ENCODE data around the gene SLC17A5. TPM values are rescaled to one million over a fixed set of nuclear protein-coding genes. Genes with fewer than 3 reads are reported as not detected.

Gene SLC17A5
- total and polyA plus RNA-seq, 10 of the 15 experiments (the other 5 are each of a cell fraction or from before 2014, with no cell fraction given): 2.3 to 7.2 (median 5.0) TPM

GRCh38 chr6:73691512-73691911 lies 37.7 kb upstream of the SLC17A5 start (continued):
- TF ChIP-seq POLR2AphosphoS2 (IDR thresholded peaks at IDR 0.05; ENCODE audit: low read depth, low read length): no peak
- no peak for TF ChIP-seq PML (IDR thresholded peaks at IDR 0.05; ENCODE audit: low read length)
- TF ChIP-seq E2F4 (IDR thresholded peaks at IDR 0.05; ENCODE audit: low read depth, low read length): no peak
- TF ChIP-seq ZNF24 (IDR thresholded peaks at IDR 0.05): no peak

GRCh38 chr6:73690056-73690455 lies 36.3 kb upstream of the SLC17A5 start:
- in situ Hi-C loops (cut with MboI) (no loop called here), intact Hi-C loops (cut with micrococcal nuclease; ENCODE audit: unreplicated experiment) (no loop called here)
- Histone ChIP-seq H3K79me2 (ENCODE audit: control insufficient read depth, insufficient read depth, low read length) (no peaks in the 10 kb centered on the region), H3K9me3 (replicated peaks; ENCODE audit: control insufficient read depth, insufficient read depth, low read length) (no peaks in the 10 kb centered on the region), H2AFZ (ENCODE audit: control insufficient read depth, low read depth, low read length) (no peak overlapping the region), H4K20me1 (ENCODE audit: control insufficient read depth, insufficient read depth) (no peaks in the 10 kb centered on the region), H3K4me2 (ENCODE audit: control insufficient read depth, insufficient read depth) (no peak overlapping the region), H3K27ac (ENCODE audit: control insufficient read depth, insufficient read depth) (no peak overlapping the region), H3K27me3 (replicated peaks in 1 of 2; ENCODE audit: control insufficient read depth in 2 of 2, insufficient read depth in 2 of 2, low read length in 1 of 2) (peaks cover 0 to 2% of the 10 kb centered on the region in 2 experiments; a peak in 2 of 4 replicates), H3K4me1 (ENCODE audit: control insufficient read depth, insufficient read depth, low read length) (no peaks in the 10 kb centered on the region), H3K9ac (ENCODE audit: control insufficient read depth, insufficient read depth, low read length) (no peak overlapping the region), H3K4me3 (no peak overlapping the region), H3K36me3 (ENCODE audit: control insufficient read depth in 2 of 2, insufficient read depth in 2 of 2, low read length in 1 of 2) (no peaks in the 10 kb centered on the region)
- WGBS (ENCODE audit: insufficient coverage, insufficient replicate concordance, low lambda C conversion rate, missing lambda C conversion rate): 31% methylated on average over 5 of the region's 5 CpGs
- ATAC-seq (no peak), FAIRE-seq (no peak), DNase-seq (ENCODE audit: low read depth, low spot score) (no peak)
- CTCF ChIA-PET: no interaction called here
- SMC1A ChIA-PET (ENCODE audit: uncharacterized antibody, unreplicated experiment): no interaction called here
- no TSS peak for BruUV-seq (replicated peaks)
- RAD21 ChIA-PET (ENCODE audit: unreplicated experiment): no interaction called here
- POLR2A ChIA-PET: no interaction called here
- TF ChIP-seq TBL1XR1 (IDR thresholded peaks at IDR 0.05; ENCODE audit: low read depth, low read length): no peak
- no peak for TF ChIP-seq BCL11A (IDR thresholded peaks at IDR 0.05; ENCODE audit: low read depth, low read length)
- TF ChIP-seq CEBPZ (IDR thresholded peaks at IDR 0.05; ENCODE audit: low read depth, low read length): no peak
- no peak for TF ChIP-seq RFX5 (IDR thresholded peaks at IDR 0.05; ENCODE audit: low read depth, low read length)
- no peak for TF ChIP-seq CUX1 (IDR thresholded peaks at IDR 0.05; ENCODE audit: insufficient replicate concordance, low read depth, low read length)
- TF ChIP-seq HDAC6 (IDR thresholded peaks at IDR 0.05; ENCODE audit: unreplicated experiment): no peak
- TF ChIP-seq PAX5 (IDR thresholded peaks at IDR 0.05; ENCODE audit: borderline replicate concordance, low read depth, low read length): no peak
- no peak for TF ChIP-seq GABPA (IDR thresholded peaks at IDR 0.05; ENCODE audit: low read depth)
- no peak for TF ChIP-seq SIN3A (IDR thresholded peaks at IDR 0.05; ENCODE audit: low read depth, low read length)
- TF ChIP-seq IRF4 (IDR thresholded peaks at IDR 0.05; ENCODE audit: low read depth, low read length): no peak
- TF ChIP-seq PAX8 (IDR thresholded peaks at IDR 0.05): no peak
